Measurements from ENCODE around the gene ADCY2.

The ADCY2 gene

DNA sequence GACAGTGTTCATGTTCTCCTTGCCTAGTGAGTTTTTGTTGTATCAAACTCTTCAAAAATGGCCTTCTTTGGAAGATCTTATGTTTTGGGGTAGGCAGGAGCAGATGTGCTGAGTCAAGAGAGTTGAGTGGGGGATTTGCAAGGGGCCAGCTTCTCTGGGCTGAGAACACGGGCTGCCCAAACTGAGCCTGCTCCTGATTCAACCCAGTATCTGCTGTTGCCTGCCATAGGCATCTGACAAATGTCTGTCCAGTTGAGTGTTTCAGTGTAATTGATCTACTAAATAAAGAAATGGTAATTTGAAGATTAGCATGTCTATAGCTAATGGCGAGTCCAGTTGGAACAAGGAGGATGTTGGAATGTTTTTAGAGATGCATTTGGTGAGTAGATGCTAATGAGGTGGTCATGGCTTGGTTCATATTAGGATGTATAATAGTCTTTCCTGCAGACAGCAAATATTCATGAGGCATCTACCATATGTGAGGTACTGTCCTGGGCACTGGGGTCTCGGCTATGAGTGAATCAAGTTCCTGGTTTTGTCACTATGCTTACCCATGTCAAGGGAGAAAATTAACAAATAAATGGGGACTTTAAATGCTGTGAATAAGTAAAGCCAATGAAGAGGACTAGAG, 119.5 kb downstream of the ADCY2 start:
- no peak for DNase-seq (ENCODE audit: low read depth)

DNA sequence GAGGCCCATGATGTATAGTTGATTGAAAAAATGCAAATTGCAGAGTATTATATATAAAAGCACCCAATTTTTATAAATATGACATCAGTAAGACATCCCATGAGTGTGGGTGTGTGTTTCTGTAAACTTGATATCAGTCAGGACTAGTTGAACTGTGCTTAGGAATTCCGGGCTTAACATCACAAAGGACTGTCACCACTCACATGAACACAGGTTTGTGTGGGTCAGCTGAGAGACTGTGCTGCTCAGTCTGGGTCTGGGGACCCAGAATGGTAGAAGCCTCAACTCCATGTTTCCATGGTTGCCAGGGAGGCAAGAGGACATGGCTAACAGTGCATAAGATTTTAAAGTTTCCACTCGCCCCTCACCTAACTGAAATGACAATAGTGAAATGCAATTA, 120.3 kb downstream of the ADCY2 start:
- DNase-seq (ENCODE audit: low read depth): no peak

DNA sequence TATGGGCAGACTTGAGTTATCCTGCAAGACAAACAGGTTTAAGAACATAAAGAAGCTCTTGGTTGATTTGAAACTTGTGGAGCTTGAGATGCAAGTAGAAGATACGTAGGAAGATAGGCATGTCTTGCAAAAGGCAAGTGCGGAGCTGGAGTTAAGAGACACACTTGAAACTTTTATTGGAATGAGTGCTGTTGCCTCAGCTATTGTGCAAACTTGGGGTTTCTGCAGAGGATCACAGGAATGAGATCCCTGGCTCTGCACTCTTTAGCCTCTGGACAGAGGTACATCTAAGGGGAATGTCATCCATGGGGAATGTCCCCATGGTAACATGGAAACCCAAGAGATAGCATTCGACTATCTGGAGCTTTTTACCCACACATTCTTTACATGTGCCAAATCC, 121.1 kb downstream of the ADCY2 start:
- no peak for DNase-seq (ENCODE audit: low read depth)

DNA sequence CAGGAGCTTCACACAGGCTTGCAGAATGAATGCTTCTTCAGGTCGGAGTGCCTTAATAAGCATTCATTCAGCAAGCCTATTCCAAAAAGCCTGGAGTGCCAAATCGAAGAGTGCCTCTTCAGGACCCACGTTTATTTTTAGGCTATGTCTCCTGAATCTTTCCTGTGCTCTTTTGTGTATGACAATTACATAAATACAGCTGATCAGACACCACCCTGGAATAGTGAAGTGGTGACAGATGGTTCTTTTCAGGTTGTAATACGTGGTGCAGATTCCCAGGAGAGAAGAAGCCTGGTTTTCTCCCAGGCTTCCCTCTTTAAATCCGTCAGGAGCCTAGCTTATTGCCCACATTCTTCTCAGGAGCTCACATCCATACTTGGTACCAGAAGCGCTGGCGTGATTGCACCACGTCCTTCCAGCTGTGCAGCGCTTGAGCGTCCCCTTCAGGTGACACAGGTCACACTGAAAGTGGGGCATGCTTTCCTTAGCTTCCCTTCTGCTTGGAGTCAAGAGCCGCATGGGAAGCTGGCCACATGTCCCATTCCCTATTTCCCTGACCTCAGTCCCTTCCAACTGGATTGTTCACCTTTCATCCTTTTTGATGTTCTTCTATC, 123.1 kb downstream of the ADCY2 start:
- DNase-seq (ENCODE audit: low read depth): no peak

DNA sequence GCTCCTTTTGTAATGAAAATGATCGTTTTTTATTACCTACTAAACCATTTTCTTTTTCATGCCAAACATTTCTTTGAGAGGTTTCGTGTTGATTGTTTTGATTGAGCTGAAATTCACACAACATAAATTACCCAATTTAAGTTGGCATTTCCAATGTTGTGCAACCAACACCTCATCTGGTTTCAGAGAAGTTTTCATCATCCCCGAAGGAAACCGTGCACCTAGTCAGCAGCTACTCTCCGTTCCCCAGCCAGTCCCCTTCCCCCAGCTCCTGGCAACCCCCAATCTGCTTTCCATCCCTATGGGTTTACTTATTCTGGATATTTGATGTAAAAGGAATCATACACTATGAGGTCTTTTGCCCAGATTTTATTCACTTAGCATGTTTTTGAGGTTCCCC, 123.6 kb downstream of the ADCY2 start:
- DNase-seq (ENCODE audit: low read depth): no peak

DNA sequence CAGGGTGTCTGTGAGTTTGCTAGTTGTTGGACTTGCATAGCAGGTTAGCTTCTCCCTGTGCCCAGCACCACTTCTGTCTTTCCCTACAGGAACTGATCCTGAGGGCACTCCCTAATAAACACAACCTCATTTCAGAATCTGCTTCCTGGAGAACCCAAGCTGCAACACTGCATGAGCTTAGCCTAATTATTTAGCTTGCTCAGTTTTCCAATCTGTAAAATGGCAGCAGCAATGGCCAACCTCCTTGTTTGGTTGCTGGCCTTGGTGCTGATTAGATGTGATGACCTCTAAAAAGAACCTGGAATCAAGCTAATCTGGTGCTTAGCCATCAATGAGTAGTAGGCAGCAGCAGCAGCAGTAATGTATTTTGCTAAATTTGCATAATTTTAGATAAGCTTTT, 133.9 kb downstream of the ADCY2 start:
- no peak for DNase-seq (ENCODE audit: low read depth)

DNA sequence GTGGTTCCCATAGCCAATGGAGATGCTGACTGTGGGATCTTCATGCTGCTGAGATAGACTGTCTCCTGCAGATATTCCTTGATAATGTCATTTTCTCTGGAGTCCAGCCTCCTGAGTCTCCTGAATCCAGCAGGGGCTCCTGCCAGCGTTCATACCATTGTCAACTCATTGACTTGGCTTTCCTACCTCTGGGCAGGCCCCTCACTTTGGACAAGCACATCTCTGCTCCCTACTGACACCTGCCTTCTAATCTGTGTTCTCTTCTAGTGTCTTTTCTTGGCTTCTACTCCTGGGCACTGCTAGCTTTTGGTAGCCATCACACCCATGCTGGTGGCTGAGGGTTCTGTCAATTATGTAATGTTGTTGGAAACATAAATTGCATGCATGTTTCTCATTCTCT, 138.0 kb downstream of the ADCY2 start:
- DNase-seq (ENCODE audit: low read depth): no peak

DNA sequence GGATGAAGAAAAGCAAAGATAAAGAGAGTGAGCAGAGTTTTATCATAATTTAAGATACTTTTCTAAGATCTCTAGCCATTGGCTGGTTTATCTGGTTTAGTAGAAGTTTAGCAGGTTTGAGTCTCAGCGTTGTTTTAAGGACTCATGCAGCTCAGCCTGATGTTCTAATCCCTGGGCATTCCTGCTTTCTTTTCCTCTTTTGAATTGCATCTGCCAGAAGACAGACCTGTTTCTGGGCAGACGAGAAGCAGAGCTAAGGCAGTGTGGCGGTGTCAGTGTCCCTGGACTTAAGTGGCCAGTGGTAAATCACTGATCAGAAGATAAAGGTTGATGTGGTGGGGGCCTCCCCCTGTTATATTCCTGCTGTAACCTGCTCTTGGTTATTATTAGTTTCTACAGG, 138.6 kb downstream of the ADCY2 start:
- DNase-seq (ENCODE audit: low read depth): no peak

DNA sequence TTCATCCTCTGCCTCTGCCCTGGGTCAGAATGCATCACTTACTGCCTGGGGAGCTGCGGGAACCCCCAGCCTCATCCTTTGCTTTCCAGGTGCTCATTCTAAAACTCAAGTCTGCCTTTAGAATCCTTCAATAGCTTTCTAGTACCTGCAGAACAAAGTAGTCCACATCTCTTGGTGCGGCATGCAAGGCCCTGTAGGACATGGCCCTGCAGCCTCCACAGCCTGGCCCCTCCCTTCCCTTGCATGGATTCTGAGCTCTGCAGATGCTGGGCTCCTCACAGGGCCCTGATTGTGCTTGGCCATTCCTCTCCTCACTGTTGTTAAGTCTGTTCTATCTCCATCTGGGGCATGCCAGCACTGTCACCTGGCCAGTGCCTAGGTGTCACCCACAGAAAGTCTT, 141.6 kb downstream of the ADCY2 start:
- DNase-seq (ENCODE audit: low read depth): no peak

DNA sequence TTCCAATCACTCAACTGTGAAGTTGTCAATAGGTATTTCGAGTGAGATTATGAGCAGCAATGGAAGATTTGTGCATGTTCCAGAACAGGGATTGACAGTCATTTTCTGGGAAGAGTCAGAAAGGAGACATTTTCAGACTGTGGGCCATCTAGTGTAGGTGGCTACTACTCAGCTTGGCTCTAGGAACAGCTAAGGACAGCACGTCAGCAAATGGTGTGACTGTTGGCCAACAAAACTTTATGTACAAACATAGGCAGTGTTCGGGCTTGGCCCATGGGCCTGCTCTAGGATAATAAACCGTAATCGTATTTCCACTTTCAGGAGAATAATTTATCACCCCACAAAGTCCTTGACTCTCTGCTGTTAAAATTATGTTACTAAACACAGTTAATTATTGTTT, 143.6 kb downstream of the ADCY2 start:
- no peak for DNase-seq (ENCODE audit: low read depth)

DNA sequence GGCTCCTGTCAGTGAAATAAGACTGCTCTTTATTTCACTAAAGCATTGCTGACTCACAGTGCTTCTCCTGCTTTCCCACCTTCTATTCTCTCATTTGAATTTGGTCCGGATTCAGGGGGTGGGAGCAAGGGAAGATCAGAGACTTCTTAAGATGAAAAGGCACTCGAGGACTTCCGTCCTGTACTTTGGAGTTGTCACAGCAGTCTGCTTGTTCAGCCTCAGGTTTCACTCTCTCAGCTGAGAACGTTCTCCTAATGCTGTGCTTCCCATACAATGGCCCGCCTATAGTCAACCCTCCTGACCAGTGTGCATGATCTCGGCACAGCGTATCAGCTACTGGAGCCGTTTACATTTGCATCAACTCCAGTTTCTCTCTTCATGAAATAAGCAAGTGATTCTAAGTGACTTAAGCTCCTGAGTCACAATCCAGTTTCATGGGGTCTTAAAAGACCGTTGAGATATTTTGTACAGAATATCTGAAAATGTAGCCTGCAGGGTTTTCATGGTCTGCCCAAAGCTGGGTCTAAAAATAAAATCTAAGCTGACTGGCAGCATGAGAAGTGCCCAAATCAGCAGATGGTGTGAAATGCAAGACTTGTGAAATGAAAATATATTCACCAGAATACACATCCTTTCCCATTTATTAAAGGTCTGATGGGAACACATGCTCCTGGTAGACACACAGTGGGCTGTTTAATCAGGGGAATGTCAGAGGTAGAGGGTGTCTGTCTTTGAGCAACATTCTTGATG, 145.0 kb downstream of the ADCY2 start:
- DNase-seq (ENCODE audit: low read depth): no peak

DNA sequence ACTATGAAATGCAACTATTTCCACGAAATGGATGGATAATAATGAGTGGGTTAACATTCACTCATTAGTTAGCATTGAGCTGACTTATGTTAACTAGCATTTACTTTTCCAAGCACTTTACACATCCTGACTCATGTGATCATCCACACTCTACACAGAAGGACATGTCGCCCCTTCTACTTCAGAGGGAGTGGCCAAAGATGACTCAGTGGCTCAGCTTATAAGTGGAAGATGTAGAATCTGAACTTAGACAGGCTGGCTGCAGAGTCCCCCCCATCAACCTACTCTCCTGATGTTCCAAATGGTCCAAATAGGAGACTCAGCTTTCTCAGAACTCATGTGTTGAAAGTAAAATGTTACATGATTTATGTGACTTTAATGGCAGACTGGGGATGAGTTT, 146.0 kb downstream of the ADCY2 start:
- DNase-seq (ENCODE audit: low read depth): no peak

DNA sequence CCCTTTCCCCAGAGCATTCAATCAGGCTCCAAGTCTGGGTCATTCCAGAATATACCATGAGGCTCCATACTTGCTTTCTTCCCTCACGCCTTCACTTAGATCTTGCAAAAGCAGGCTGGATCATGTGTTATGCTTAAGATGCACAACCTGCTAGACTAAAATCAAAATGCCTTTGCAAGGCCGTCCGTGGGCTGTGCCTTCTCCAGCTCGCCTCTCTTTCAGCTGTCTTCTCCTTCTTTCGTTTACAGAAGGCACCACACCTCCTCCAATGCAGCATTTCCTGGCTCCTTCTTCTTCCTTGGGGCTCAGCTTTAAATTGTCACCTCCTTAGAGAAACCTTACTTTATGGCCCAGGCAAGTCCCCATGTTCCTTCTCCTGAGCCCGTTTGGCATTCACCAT, 150.6 kb downstream of the ADCY2 start:
- no peak for DNase-seq (ENCODE audit: low read depth)

DNA sequence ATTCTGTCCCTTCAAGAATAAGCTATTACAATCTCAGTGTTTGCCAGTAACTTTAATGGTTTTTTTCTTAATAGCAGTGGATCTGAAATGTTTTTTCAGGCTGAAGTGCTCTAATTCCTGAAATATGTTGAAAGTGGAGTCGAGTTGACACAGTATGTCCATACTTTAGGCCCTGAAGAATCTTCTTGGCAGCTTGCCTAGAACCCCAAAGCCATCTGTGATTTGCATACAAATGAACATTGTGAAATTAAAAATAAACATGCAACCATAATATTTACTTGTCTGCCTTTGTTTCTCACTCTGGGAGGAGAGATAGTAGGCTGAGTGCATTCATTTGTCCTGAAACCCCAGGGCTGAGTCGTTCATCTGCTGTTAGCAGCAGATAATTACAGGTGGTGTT, 152.7 kb downstream of the ADCY2 start:
- no peak for DNase-seq (ENCODE audit: low read depth)

DNA sequence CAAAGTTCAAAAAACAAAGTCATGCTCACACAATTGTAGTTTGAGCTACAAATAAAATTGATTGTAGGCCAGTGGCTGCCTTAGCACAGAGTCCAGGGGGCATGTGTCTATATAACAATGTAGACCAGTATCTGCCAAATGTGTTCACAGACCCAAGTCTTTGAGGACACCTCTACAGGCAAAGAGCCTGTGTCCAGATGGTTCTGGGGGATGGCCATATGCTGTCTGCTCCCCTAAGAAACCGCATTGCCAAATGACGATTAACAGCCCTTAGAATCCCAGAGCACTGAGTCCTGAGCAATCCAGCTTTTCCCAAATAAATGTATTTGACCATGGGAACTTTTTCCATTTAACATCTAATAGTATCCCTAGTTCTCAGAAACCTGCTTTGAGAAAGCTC, 169.6 kb downstream of the ADCY2 start:
- DNase-seq (ENCODE audit: low read depth): no peak

DNA sequence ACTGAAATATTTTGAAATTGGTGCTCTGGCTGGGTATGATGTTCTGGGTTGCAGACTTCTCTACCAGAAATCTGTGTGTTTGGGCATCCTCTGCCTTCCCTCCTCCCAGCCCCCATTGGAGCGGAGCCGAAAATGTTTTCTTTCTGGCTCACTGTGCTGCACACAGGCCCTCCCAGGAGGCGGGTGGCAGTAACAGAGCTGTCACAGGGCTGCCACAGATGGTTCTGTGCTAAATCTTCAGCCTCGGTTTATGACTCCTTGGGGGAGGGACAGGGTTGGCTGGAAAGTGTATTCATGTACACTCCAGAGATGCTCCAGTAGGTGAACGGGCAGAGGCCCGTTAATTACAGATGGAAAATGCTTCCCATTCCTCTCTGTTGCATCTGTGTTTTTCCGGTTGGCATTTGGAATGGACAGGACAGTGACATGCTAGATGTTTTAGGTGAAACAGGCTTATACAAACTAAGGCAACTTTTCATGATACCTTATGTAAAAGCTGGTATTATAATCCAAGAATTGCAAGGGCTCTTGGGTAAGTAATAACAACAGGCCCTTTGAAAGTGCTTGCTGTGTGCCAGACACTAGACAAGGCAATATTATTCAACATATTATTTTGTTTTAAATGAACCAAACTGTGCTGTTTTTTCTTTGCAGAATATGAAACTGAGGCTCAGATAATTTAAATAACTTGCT, 180.2 kb downstream of the ADCY2 start:
- DNase-seq (ENCODE audit: low read depth): no peak

DNA sequence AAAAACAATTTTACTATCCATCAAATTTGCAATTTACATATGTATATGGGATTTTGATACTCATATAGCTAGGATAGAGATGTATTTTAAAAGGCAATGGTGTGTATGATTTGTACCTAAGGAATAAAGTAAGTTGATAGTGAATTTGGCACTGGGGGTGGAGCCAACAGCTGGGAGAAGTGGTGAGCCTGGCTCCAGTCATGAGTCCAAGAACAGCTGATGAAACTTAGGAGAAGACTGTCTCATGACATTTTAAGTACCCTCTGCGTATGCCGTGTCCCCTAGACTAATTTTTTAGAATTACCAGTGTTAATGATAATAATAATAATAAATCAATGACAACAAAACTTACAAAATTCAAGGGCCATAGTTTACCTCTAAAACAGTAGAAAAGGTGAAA, 181.4 kb downstream of the ADCY2 start:
- no peak for DNase-seq (ENCODE audit: low read depth)

DNA sequence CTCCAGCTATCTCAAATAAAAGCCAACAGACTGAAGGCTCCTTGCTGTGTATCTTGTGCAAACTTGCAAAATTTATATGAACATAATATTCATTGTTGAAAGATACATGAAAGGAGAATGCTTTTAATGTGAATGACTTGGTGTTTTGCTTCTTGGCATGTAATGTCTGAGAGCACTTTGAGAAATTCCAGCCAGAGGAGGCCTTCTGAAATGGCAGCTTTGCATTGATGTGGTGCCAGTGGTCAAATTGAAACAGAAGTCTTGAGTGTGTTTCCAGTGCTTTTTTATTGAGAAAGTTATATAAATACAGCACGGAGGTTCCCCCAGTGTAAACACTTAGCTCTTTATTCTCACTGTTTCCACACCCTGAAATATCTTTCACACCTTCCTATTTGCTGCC, 182.1 kb downstream of the ADCY2 start:
- no peak for DNase-seq (ENCODE audit: low read depth)

DNA sequence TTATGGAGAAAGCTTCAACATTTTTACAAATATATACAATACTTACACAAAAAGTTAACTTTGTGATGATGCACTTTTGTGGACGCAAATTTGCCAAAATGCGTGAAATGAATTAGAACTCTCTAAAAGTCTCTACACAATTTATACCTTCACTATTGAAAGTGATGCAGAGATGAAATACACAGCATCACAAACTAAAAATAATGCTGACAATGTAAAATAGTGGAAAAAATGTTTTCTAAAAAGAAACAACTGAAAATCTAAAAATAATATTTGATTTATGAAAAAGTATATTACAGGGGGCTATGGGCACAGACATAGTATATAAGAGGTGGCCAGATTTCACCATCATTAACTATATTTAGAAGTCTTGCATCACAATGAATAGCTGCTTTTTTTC, 188.8 kb downstream of the ADCY2 start:
- no peak for DNase-seq (ENCODE audit: low read depth)

DNA sequence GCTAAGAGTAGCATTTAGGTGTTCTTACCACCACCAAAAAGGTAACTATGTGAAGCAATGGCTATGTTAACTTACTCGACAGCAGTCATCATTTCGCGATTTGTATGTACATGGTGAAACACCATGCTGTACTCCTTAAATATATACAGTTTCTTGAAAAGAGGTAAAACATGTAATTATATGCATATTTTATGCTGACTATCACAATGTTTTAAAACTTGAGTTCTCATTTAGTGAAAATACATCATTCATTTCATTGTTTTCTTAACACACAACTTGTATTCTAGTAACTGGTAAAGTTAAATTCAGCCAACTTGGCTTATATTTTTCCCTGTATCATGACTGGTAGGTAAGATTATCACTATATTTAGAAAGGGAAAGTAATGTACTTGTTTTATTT, 189.9 kb downstream of the ADCY2 start:
- DNase-seq (ENCODE audit: low read depth): no peak

DNA sequence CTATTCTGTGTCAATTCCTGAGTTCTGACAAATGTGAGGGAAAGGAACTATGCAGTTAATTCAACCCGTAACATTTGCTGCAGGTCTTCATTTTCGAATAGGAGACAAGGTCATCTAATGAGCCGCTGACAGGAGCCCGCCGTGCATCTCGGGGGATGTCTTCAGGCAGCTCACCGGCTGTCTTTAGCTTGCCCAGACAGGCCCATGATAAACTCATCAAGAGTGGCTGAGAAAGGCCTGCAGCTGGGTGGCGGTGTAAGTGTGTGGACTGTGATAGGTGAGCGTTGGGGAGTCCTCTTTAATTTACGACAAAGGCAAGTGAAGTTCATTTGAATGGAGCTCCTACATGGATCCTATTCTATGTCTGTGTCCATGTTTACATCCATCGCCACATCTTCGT, 190.5 kb downstream of the ADCY2 start:
- DNase-seq (ENCODE audit: low read depth): no peak

DNA sequence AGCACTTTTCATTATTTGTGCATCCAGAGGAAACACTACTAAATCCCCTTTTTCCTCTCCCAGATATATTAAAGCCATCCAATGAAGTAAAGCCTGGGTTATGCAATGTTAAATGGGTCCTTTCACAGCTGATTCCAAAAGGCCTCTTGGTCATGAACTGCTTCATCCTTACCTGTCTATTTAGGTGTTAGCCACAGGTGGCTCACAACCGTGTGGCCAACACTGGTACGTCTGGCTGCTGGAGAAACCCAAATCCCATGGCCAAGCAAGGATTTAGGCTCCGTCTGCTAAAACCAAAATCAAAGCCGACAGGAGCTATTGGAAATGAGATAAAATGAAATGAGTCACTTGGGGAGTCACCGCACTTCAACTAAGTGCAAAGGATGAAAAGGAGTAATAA, 193.9 kb downstream of the ADCY2 start:
- no peak for DNase-seq (ENCODE audit: low read depth)

DNA sequence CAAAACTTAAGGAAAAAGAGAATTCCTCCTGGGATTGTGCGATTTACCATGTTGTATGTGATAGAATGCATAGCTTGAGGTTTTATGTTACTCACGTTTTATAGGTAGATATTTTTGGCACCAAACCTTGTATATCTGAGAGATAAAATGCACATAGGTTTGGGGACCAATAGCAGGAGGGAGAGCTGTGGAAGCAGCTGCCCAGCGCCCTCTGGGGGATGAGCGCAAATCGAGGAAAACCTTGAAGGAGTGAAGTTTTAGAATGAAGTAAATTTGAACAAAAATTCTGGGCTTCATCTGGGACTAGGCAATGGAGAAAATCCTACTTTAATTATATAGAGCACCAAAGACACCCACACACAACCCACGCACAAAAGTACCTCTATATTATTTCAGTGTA, 197.0 kb downstream of the ADCY2 start:
- DNase-seq (ENCODE audit: low read depth): no peak

All from activated gamma-delta T cell treated with anti-CD3 and anti-CD28 coated beads, Interleukin-2, amount 50 U/mL, for 16 hours (primary cell).